ENCODE measurements around the gene CTTNBP2. TPM values are rescaled to one million over a fixed set of nuclear protein-coding genes. Genes with fewer than 3 reads are reported as not detected.

The CTTNBP2 gene
- total and polyA plus RNA-seq, 5 donors from 2014 or later: not detected

GRCh38 chr7:117764031-117764430 is 109.2 kb downstream of the CTTNBP2 start:
- Histone ChIP-seq H3K27ac (ENCODE audit: insufficient read depth, low read length, poor library complexity, severe bottlenecking) (no peak overlapping the region), H3K4me3 (ENCODE audit: low read depth, low read length) (no peak overlapping the region), H3K9me3 (ENCODE audit: control insufficient read depth in 2 of 2, low read length in 2 of 2) (no peaks in the 10 kb centered on the region), H3K27me3 (ENCODE audit: control insufficient read depth, insufficient read depth, low read length) (no peaks in the 10 kb centered on the region), H3K4me1 (ENCODE audit: control insufficient read depth, insufficient read depth, low read length, poor library complexity, severe bottlenecking) (no peaks in the 10 kb centered on the region), H3K36me3 (ENCODE audit: control insufficient read depth, insufficient read depth, low read length) (no peaks in the 10 kb centered on the region)
- Mint-ChIP-seq H3K27ac (no peak overlapping the region), H3K9me3 (peaks cover 0 to 5% (median 3%) of the 10 kb centered on the region in 7 donors), H3K27me3 (peaks cover 4% of the 10 kb centered on the region), H3K36me3 (no peaks in the 10 kb centered on the region), H3K4me3 (no peak overlapping the region), H3K4me1 (no peaks in the 10 kb centered on the region)
- ATAC-seq (ENCODE audit: low read depth in 2 of 2) (no peak), DNase-seq (no peak)

GRCh38 chr7:117762055-117762454 is 111.2 kb downstream of the CTTNBP2 start:
- H3K4me3 ChIP-seq (ENCODE audit: low read depth, low read length): no peak overlapping the region
- no peaks in the 10 kb centered on the region for H3K4me1 ChIP-seq (ENCODE audit: control insufficient read depth, insufficient read depth, low read length, poor library complexity, severe bottlenecking)
- no peak overlapping the region for H3K4me3 Mint-ChIP-seq
- H3K36me3 ChIP-seq (ENCODE audit: control insufficient read depth, insufficient read depth, low read length): no peaks in the 10 kb centered on the region
- DNase-seq: no peak
- no peak for ATAC-seq (ENCODE audit: low read depth in 2 of 2)
- no peaks in the 10 kb centered on the region for H3K36me3 Mint-ChIP-seq
- H3K27me3 Mint-ChIP-seq: peaks cover 4% of the 10 kb centered on the region
- H3K4me1 Mint-ChIP-seq: no peaks in the 10 kb centered on the region
- no peak overlapping the region for H3K27ac ChIP-seq (ENCODE audit: insufficient read depth, low read length, poor library complexity, severe bottlenecking)
- no peaks in the 10 kb centered on the region for H3K27me3 ChIP-seq (ENCODE audit: control insufficient read depth, insufficient read depth, low read length)
- H3K9me3 Mint-ChIP-seq: peaks cover 0 to 5% (median 3%) of the 10 kb centered on the region in 7 donors
- H3K9me3 ChIP-seq (ENCODE audit: control insufficient read depth in 2 of 2, low read length in 2 of 2): no peaks in the 10 kb centered on the region
- H3K27ac Mint-ChIP-seq: no peak overlapping the region

- no peaks in the 10 kb centered on the region for H3K36me3 ChIP-seq (ENCODE audit: control insufficient read depth, insufficient read depth, low read length)
These were observed 113.1 kb downstream of the CTTNBP2 start for GRCh38 chr7:117759950-117760640.

GRCh38 chr7:117757440-117757839 is 115.8 kb downstream of the CTTNBP2 start:
- no peaks in the 10 kb centered on the region for H3K36me3 ChIP-seq (ENCODE audit: control insufficient read depth, insufficient read depth, low read length)
- Mint-ChIP-seq H3K9me3 (peaks cover 0 to 2% (median 0%) of the 10 kb centered on the region in 7 donors), H3K4me1 (no peaks in the 10 kb centered on the region), H3K27ac (no peak overlapping the region), H3K36me3 (no peaks in the 10 kb centered on the region), H3K27me3 (no peaks in the 10 kb centered on the region), H3K4me3 (no peak overlapping the region)
- no peak overlapping the region for H3K4me3 ChIP-seq (ENCODE audit: low read depth, low read length)
- no peaks in the 10 kb centered on the region for H3K27me3 ChIP-seq (ENCODE audit: control insufficient read depth, insufficient read depth, low read length)
- H3K4me1 ChIP-seq (ENCODE audit: control insufficient read depth, insufficient read depth, low read length, poor library complexity, severe bottlenecking): no peaks in the 10 kb centered on the region
- ATAC-seq (ENCODE audit: low read depth in 2 of 2) (no peak), DNase-seq (no peak)
- no peaks in the 10 kb centered on the region for H3K9me3 ChIP-seq (ENCODE audit: control insufficient read depth in 2 of 2, low read length in 2 of 2)
- H3K27ac ChIP-seq (ENCODE audit: insufficient read depth, low read length, poor library complexity, severe bottlenecking): no peak overlapping the region

More at GRCh38 chr7:117759950-117760640, 113.1 kb downstream of the CTTNBP2 start:
- no peak overlapping the region for H3K4me3 ChIP-seq (ENCODE audit: low read depth, low read length)
- H3K27ac ChIP-seq (ENCODE audit: insufficient read depth, low read length, poor library complexity, severe bottlenecking): no peak overlapping the region
- Mint-ChIP-seq H3K27ac (no peak overlapping the region), H3K4me3 (no peak overlapping the region), H3K9me3 (peaks cover 0 to 4% (median 1%) of the 10 kb centered on the region in 7 donors), H3K4me1 (no peaks in the 10 kb centered on the region), H3K27me3 (no peaks in the 10 kb centered on the region), H3K36me3 (no peaks in the 10 kb centered on the region)
- H3K9me3 ChIP-seq (ENCODE audit: control insufficient read depth in 2 of 2, low read length in 2 of 2): no peaks in the 10 kb centered on the region
- DNase-seq (no peak), ATAC-seq (ENCODE audit: low read depth in 2 of 2) (no peak)
- H3K4me1 ChIP-seq (ENCODE audit: control insufficient read depth, insufficient read depth, low read length, poor library complexity, severe bottlenecking): no peaks in the 10 kb centered on the region
- H3K27me3 ChIP-seq (ENCODE audit: control insufficient read depth, insufficient read depth, low read length): no peaks in the 10 kb centered on the region

GRCh38 chr7:117756586-117757085 is 116.6 kb downstream of the CTTNBP2 start:
- no peak overlapping the region for H3K4me3 Mint-ChIP-seq
- no peaks in the 10 kb centered on the region for H3K4me1 Mint-ChIP-seq
- Histone ChIP-seq H3K27me3 (ENCODE audit: control insufficient read depth, insufficient read depth, low read length) (no peaks in the 10 kb centered on the region), H3K36me3 (ENCODE audit: control insufficient read depth, insufficient read depth, low read length) (no peaks in the 10 kb centered on the region), H3K4me3 (ENCODE audit: low read depth, low read length) (no peak overlapping the region), H3K4me1 (ENCODE audit: control insufficient read depth, insufficient read depth, low read length, poor library complexity, severe bottlenecking) (no peaks in the 10 kb centered on the region), H3K9me3 (ENCODE audit: control insufficient read depth in 2 of 2, low read length in 2 of 2) (no peaks in the 10 kb centered on the region), H3K27ac (ENCODE audit: insufficient read depth, low read length, poor library complexity, severe bottlenecking) (no peak overlapping the region)
- DNase-seq: no peak
- no peaks in the 10 kb centered on the region for H3K36me3 Mint-ChIP-seq
- peak overlapping the region in 1 of 3 donors; percentile 67 for H3K27ac Mint-ChIP-seq
- no peaks in the 10 kb centered on the region for H3K27me3 Mint-ChIP-seq
- peaks cover 0 to 1% (median 0%) of the 10 kb centered on the region in 7 donors for H3K9me3 Mint-ChIP-seq
- ATAC-seq (ENCODE audit: low read depth in 2 of 2): no peak

- DNase-seq (no peak), ATAC-seq (ENCODE audit: low read depth in 2 of 2) (no peak)
- Mint-ChIP-seq H3K27me3 (no peaks in the 10 kb centered on the region), H3K4me1 (no peaks in the 10 kb centered on the region), H3K9me3 (peaks cover 0 to 1% (median 0%) of the 10 kb centered on the region in 7 donors), H3K4me3 (no peak overlapping the region), H3K36me3 (no peaks in the 10 kb centered on the region), H3K27ac (no peak overlapping the region)
- Histone ChIP-seq H3K36me3 (ENCODE audit: control insufficient read depth, insufficient read depth, low read length) (no peaks in the 10 kb centered on the region), H3K27ac (ENCODE audit: insufficient read depth, low read length, poor library complexity, severe bottlenecking) (no peak overlapping the region), H3K9me3 (ENCODE audit: control insufficient read depth in 2 of 2, low read length in 2 of 2) (no peaks in the 10 kb centered on the region), H3K4me1 (ENCODE audit: control insufficient read depth, insufficient read depth, low read length, poor library complexity, severe bottlenecking) (no peaks in the 10 kb centered on the region), H3K27me3 (ENCODE audit: control insufficient read depth, insufficient read depth, low read length) (no peaks in the 10 kb centered on the region), H3K4me3 (ENCODE audit: low read depth, low read length) (no peak overlapping the region)
These were observed 118.1 kb downstream of the CTTNBP2 start for GRCh38 chr7:117755136-117755535.

- peaks cover 0 to 1% (median 0%) of the 10 kb centered on the region in 7 donors for H3K9me3 Mint-ChIP-seq
- no peak overlapping the region for H3K27ac ChIP-seq (ENCODE audit: insufficient read depth, low read length, poor library complexity, severe bottlenecking)
- no peak overlapping the region for H3K27ac Mint-ChIP-seq
- H3K4me3 Mint-ChIP-seq: no peak overlapping the region
- DNase-seq: no peak
- no peaks in the 10 kb centered on the region for H3K9me3 ChIP-seq (ENCODE audit: control insufficient read depth in 2 of 2, low read length in 2 of 2)
- no peaks in the 10 kb centered on the region for H3K36me3 Mint-ChIP-seq
- no peaks in the 10 kb centered on the region for H3K27me3 ChIP-seq (ENCODE audit: control insufficient read depth, insufficient read depth, low read length)
- H3K4me1 Mint-ChIP-seq: no peaks in the 10 kb centered on the region
- H3K36me3 ChIP-seq (ENCODE audit: control insufficient read depth, insufficient read depth, low read length): no peaks in the 10 kb centered on the region
- no peak for ATAC-seq (ENCODE audit: low read depth in 2 of 2)
- H3K4me3 ChIP-seq (ENCODE audit: low read depth, low read length): no peak overlapping the region
- H3K27me3 Mint-ChIP-seq: no peaks in the 10 kb centered on the region
- H3K4me1 ChIP-seq (ENCODE audit: control insufficient read depth, insufficient read depth, low read length, poor library complexity, severe bottlenecking): no peaks in the 10 kb centered on the region
These were observed 121.5 kb downstream of the CTTNBP2 start for GRCh38 chr7:117751775-117752174.

All from CD4-positive, CD25-positive, alpha-beta regulatory T cell (primary cell).